ENCODE results near the gene POLR2J.

POLR2J gene

DNA sequence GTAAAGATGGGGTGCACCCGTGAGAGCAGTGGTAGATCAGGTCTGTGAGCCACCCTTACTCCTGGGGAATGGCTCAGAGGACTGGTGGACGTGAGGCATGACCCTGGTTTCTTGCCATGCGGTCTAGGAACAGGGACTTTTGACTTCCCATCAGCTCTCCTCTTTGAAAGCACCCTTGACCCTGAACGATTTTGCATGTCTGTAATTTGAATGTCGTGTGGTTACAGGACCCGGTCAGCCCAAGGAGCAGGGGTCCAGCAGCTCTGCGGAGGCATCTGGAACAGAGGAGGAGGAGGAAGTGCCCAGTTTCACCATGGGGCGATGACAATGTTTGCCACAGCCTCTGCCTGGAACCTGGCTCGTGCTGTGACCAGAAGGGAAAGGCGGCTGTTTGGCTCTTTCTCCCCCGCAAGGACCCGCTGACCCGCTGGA lies 53.9 kb downstream of the POLR2J start:
- Histone ChIP-seq H2BK12ac (ENCODE audit: low read length in 2 of 2) (no peak overlapping the region), H2AK5ac (ENCODE audit: low read length, severe bottlenecking) (no peak overlapping the region), H3K36me3 (ENCODE audit: control insufficient read depth in 1 of 2, insufficient read depth in 2 of 2, low read depth in 1 of 2, low read length in 2 of 2) (peaks cover 54 to 67% of the 10 kb centered on the region in 2 experiments), H2BK15ac (ENCODE audit: low read depth, poor library complexity, severe bottlenecking) (no peak overlapping the region), H3K27ac (ENCODE audit: low read length, poor library complexity, severe bottlenecking) (no peak overlapping the region), H2AFZ (ENCODE audit: low read depth, low read length) (no peak overlapping the region), H3K4me2 (ENCODE audit: low read length, poor library complexity, severe bottlenecking) (no peak overlapping the region), H3K9me3 (ENCODE audit: control insufficient read depth, low read length) (no peaks in the 10 kb centered on the region), H3K18ac (ENCODE audit: low read depth in 1 of 2, low read length in 2 of 2) (no peak overlapping the region), H2BK120ac (ENCODE audit: low read depth, low read length) (no peak overlapping the region), H3K79me1 (replicated peaks; ENCODE audit: low read length, poor library complexity, severe bottlenecking) (peaks cover 7% of the 10 kb centered on the region), H3K4me3 (ENCODE audit: insufficient read depth in 1 of 2, low read depth in 1 of 2, low read length in 2 of 2) (no peak overlapping the region), H4K8ac (ENCODE audit: low read length) (no peak overlapping the region), H2BK5ac (ENCODE audit: low read depth, low read length, poor library complexity, severe bottlenecking) (no peak overlapping the region), H4K91ac (ENCODE audit: low read length) (no peak overlapping the region), H3K23ac (ENCODE audit: low read length in 2 of 2) (no peak overlapping the region), H3K27me3 (ENCODE audit: control insufficient read depth in 1 of 2, insufficient read depth in 1 of 2, low read length in 2 of 2) (no peaks in the 10 kb centered on the region), H3K4me1 (ENCODE audit: control insufficient read depth, insufficient read depth, low read depth, low read length) (peaks cover 17% of the 10 kb centered on the region), H3K4ac (ENCODE audit: low read depth in 1 of 2, low read length in 2 of 2) (no peak overlapping the region), H3K9ac (ENCODE audit: low read length) (no peak overlapping the region), H3K14ac (ENCODE audit: low read length in 2 of 2) (no peak overlapping the region)
- WGBS: 98% methylated on average over 13 of the region's 13 CpGs
- no peak for DNase-seq

DNA sequence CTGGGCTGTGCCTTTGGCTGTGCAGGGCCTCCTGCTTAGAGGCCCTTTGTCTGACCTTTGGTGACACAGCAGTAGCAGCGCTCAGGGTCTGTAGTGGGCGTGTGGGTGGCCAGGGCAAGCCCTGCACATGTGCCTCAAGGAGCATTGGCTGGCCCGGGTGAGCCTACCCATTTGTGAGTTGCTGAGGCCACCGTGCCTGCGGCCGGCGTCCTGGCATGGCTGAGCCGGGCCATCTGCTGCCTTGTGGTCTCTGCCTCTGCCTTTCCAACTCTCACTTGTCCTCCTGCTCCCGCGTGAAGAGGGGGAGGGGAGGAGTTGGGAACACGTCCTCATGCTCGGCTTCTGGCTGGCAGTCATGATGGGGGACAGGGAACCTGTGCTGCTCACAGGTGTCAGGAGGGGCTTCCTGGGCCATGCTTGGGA lies 54.6 kb downstream of the POLR2J start:
- Histone ChIP-seq H3K79me1 (replicated peaks; ENCODE audit: low read length, poor library complexity, severe bottlenecking) (peaks cover 9% of the 10 kb centered on the region), H3K36me3 (ENCODE audit: control insufficient read depth in 1 of 2, insufficient read depth in 2 of 2, low read depth in 1 of 2, low read length in 2 of 2) (peaks cover 51 to 72% of the 10 kb centered on the region in 2 experiments), H4K91ac (ENCODE audit: low read length) (no peak overlapping the region), H2AFZ (ENCODE audit: low read depth, low read length) (no peak overlapping the region), H3K4me2 (ENCODE audit: low read length, poor library complexity, severe bottlenecking) (no peak overlapping the region), H2AK5ac (ENCODE audit: low read length, severe bottlenecking) (no peak overlapping the region), H3K4me3 (ENCODE audit: insufficient read depth in 1 of 2, low read depth in 1 of 2, low read length in 2 of 2) (no peak overlapping the region), H2BK15ac (ENCODE audit: low read depth, poor library complexity, severe bottlenecking) (no peak overlapping the region), H3K18ac (ENCODE audit: low read depth in 1 of 2, low read length in 2 of 2) (no peak overlapping the region), H3K4me1 (ENCODE audit: control insufficient read depth, insufficient read depth, low read depth, low read length) (peaks cover 17% of the 10 kb centered on the region), H3K23ac (ENCODE audit: low read length in 2 of 2) (no peak overlapping the region), H3K9me3 (ENCODE audit: control insufficient read depth, low read length) (no peaks in the 10 kb centered on the region), H3K4ac (ENCODE audit: low read depth in 1 of 2, low read length in 2 of 2) (no peak overlapping the region), H2BK12ac (ENCODE audit: low read length in 2 of 2) (no peak overlapping the region), H2BK120ac (ENCODE audit: low read depth, low read length) (no peak overlapping the region), H3K9ac (ENCODE audit: low read length) (no peak overlapping the region), H2BK5ac (ENCODE audit: low read depth, low read length, poor library complexity, severe bottlenecking) (no peak overlapping the region), H3K27ac (ENCODE audit: low read length, poor library complexity, severe bottlenecking) (no peak overlapping the region), H3K27me3 (ENCODE audit: control insufficient read depth in 1 of 2, insufficient read depth in 1 of 2, low read length in 2 of 2) (no peaks in the 10 kb centered on the region), H4K8ac (ENCODE audit: low read length) (no peak overlapping the region), H3K14ac (ENCODE audit: low read length in 2 of 2) (no peak overlapping the region)
- WGBS: 85% methylated on average over 9 of the region's 12 CpGs
- no peak for DNase-seq
